Lung (tissue), 12 donors: ENCODE data around the gene HTR1D. TPM values are rescaled to one million over a fixed set of nuclear protein-coding genes. Genes with fewer than 3 reads are reported as not detected.

ENCODE experiments used
- ATAC-seq: fragments of 200-7000 bp; cut with Tn5 transposase; one replicate; pipeline ENCODE4 v1.9.1; 2020; ENCODE audit warnings: moderate number of reproducible peaks; ENCODE audit not compliant: insufficient read depth, low FRiP score
- DNase-seq, 3 donors: peaks; one replicate each; pipeline ENCODE4 v3.0.0-alpha.2; 2013 to 2017
- H3K27ac ChIP-seq, 2 donors: one replicate each; pipeline ENCODE4 v1.5.1; 2013; ENCODE audit warnings: mild to moderate bottlenecking in 2 of 2, moderate library complexity in 2 of 2, control low read depth in 1 of 2, inconsistent platforms in 1 of 2, low read depth in 1 of 2, low read length in 1 of 2
- H3K27me3 ChIP-seq, 3 donors: one replicate each; pipeline ENCODE4 v1.5.1; 2013; ENCODE audit warnings: low read length in 2 of 3; ENCODE audit not compliant: control insufficient read depth in 3 of 3, insufficient read depth in 3 of 3
- H3K36me3 ChIP-seq, 4 donors: one replicate each; pipeline ENCODE4 v1.5.1; 2013; ENCODE audit warnings: low read length in 4 of 4, mild to moderate bottlenecking in 1 of 4, moderate library complexity in 1 of 4; ENCODE audit not compliant: control insufficient read depth in 4 of 4, insufficient read depth in 4 of 4
- H3K4me1 ChIP-seq, 5 donors: one replicate each; pipeline ENCODE4 v1.5.1; 2013; ENCODE audit warnings: low read length in 5 of 5, mild to moderate bottlenecking in 2 of 5, moderate library complexity in 1 of 5; ENCODE audit not compliant: control insufficient read depth in 5 of 5, insufficient read depth in 5 of 5
- H3K4me3 ChIP-seq: one replicate; pipeline ENCODE4 v1.5.1; 2013; ENCODE audit warnings: mild to moderate bottlenecking, control low read depth, moderate library complexity
- H3K9ac ChIP-seq, 2 donors: one replicate each; pipeline ENCODE4 v1.5.1; 2013; ENCODE audit warnings: low read length in 2 of 2, control low read depth in 1 of 2; ENCODE audit not compliant: insufficient read depth in 1 of 2
- H3K9me3 ChIP-seq, 4 donors: one replicate each; pipeline ENCODE4 v1.5.1; 2013; ENCODE audit warnings: low read length in 3 of 4, mild to moderate bottlenecking in 1 of 4, moderate library complexity in 1 of 4; ENCODE audit not compliant: control insufficient read depth in 4 of 4, insufficient read depth in 3 of 4
- CTCF ChIP-seq: IDR thresholded peaks from 2 replicates; pipeline ENCODE4 v1.5.1; 2012; ENCODE audit warnings: mild to moderate bottlenecking; ENCODE audit errors: control extremely low read depth, extremely low read depth
- WGBS, 2 donors: extraction: QIAGEN DNeasy Blood & Tissue Kit; methylation state at CpG; one replicate each; pipeline ENCODE4 v1.1.7; 2013; 5-methylcytosine and 5-hydroxymethylcytosine counted together
- polyA plus RNA-seq, 2 donors: library from polyadenylated mRNA; stranded (reverse); fragments of 200-250 nt; gene quantifications; one replicate each; pipeline ENCODE4 v1.2.1, GENCODE V29; 2013
- total RNA-seq, 2 donors: library from RNA; depleted of rRNA in 1 of 2; stranded (reverse); fragments of >200 nt in 1 of 2; gene quantifications; one replicate each; pipeline ENCODE4 v1.2.1, GENCODE V29; 2014 to 2021
- donor health status: control.
- donor health status: control.
- donor health status: Bipolar disorder and iron deficiency.
- donor health status: healthy.
- donor health status: DM: yes; HTN: yes; CAD: no.

HTR1D gene
- total and polyA plus RNA-seq, 4 donors: 0.18 to 0.30 (median 0.25) TPM; not detected in 1

GRCh38 chr1:23202263-23202749 is 15.0 kb downstream of the HTR1D start:
- H3K4me3 ChIP-seq: no peak overlapping the region
- DNase-seq (no peak), ATAC-seq (no peak)

GRCh38 chr1:23200883-23201282 is 16.4 kb downstream of the HTR1D start:
- Histone ChIP-seq H3K36me3 (no peaks in the 10 kb centered on the region), H3K27me3 (no peaks in the 10 kb centered on the region), H3K9ac (no peak overlapping the region), H3K4me1 (peaks cover 0 to 2% (median 0%) of the 10 kb centered on the region in 5 donors), H3K4me3 (no peak overlapping the region), H3K27ac (no peak overlapping the region), H3K9me3 (no peaks in the 10 kb centered on the region)
- 88 to 94% methylated on average over 1 of the region's 1 CpG for WGBS, 2 donors
- ATAC-seq: no peak
- no peak for DNase-seq
- TF ChIP-seq CTCF: no peak

More at GRCh38 chr1:23202263-23202749, 15.0 kb downstream of the HTR1D start:
- no peaks in the 10 kb centered on the region for H3K27me3 ChIP-seq
- WGBS, 2 donors: 64 to 73% methylated on average over 3 of the region's 3 CpGs
- no peaks in the 10 kb centered on the region for H3K9me3 ChIP-seq
- H3K9ac ChIP-seq: no peak overlapping the region
- H3K36me3 ChIP-seq: no peaks in the 10 kb centered on the region
- H3K27ac ChIP-seq: no peak overlapping the region
- H3K4me1 ChIP-seq: no peaks in the 10 kb centered on the region
- no peak for TF ChIP-seq CTCF

- DNase-seq (peak in 1 of 3 donors; percentile 15), ATAC-seq (no peak)
- no peaks in the 10 kb centered on the region for H3K9me3 ChIP-seq
- no peak for TF ChIP-seq CTCF
- H3K9ac ChIP-seq: no peak overlapping the region
- H3K4me3 ChIP-seq: no peak overlapping the region
- H3K27me3 ChIP-seq: no peaks in the 10 kb centered on the region
- H3K27ac ChIP-seq: no peak overlapping the region
- H3K36me3 ChIP-seq: no peaks in the 10 kb centered on the region
- H3K4me1 ChIP-seq: peaks cover 0 to 2% (median 0%) of the 10 kb centered on the region in 5 donors
- 76 to 84% methylated on average over 4 of the region's 4 CpGs for WGBS, 2 donors
Measured at GRCh38 chr1:23198373-23198772, 18.9 kb downstream of the HTR1D start.
